DND-41 (cell line): Measurements from ENCODE around the gene FBLN5.

Source experiments
- CTCF ChIP-seq: IDR thresholded peaks from 2 replicates; pipeline ENCODE4 v1.5.1; 2012; ENCODE audit warnings: borderline replicate concordance, low read length, moderate library complexity, mild to moderate bottlenecking; ENCODE audit not compliant: poor library complexity, severe bottlenecking; ENCODE audit errors: extremely low read depth
- EZH2 ChIP-seq: IDR thresholded peaks from 3 replicates; pipeline ENCODE4 v1.6.1; 2012; ENCODE audit warnings: borderline replicate concordance, low read depth, mild to moderate bottlenecking, moderate library complexity, low read length, inconsistent platforms; ENCODE audit not compliant: severe bottlenecking

GRCh38 chr14:91971188-91971778 is 23.8 kb upstream of the FBLN5 start:
- TF ChIP-seq CTCF (no peak), EZH2 (no peak)
